Measurements from ENCODE around the gene RAB34. TPM values are rescaled to one million over a fixed set of nuclear protein-coding genes. Genes with fewer than 3 reads are reported as not detected.

RAB34 gene
- total RNA-seq, 2 experiments from 2014 or later, result 0.22 to 0.99 TPM

DNA sequence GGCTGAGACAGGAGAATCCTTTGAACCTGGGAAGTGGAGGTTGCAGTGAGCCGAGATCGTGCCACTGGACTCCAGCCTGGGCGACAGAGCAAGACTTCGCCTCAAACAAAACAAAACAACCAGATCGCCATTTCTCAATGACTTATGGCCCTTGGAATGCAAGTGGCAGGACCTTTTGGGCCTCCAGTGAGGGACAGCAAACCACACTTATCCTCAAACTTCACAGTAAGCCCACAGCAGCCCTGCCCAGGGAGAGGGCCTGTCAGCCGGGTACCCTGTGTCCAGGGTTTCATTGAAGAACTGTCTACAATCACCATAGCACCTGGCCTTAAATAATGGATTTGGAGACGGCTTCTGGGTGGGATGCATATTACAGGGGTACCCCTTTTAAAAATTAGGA, 37.8 kb upstream of the RAB34 start:
- DNase-seq (ENCODE audit: low spot score), result no peak
- no TSS peak for BruUV-seq (replicated peaks)
- peaks cover 4% of the 10 kb centered on the region; the same call in 1 of the 2 replicates for H3K79me2 ChIP-seq (ENCODE audit: insufficient read depth, low read depth, low read length)
- H3K4me3 ChIP-seq (ENCODE audit: low read depth, low read length, poor library complexity, severe bottlenecking), result no peak overlapping the region
- no peaks in the 10 kb centered on the region for H3K9me2 ChIP-seq (ENCODE audit: insufficient read depth, low read length)
- intact Hi-C loops (cut with micrococcal nuclease; ENCODE audit: unreplicated experiment), result no loop called here
- H2AFZ ChIP-seq (ENCODE audit: low read length), result no peak overlapping the region
- H3K27ac ChIP-seq (ENCODE audit: low read depth, low read length, poor library complexity, severe bottlenecking), result no peak overlapping the region
- H3K36me3 ChIP-seq (ENCODE audit: insufficient read depth, low read length), result peaks cover 43% of the 10 kb centered on the region
- ChIA-PET POLR2A (no interaction called here), CTCF (ENCODE audit: unreplicated experiment) (no interaction called here)
- no peak overlapping the region for H3K4me2 ChIP-seq (ENCODE audit: low read length)
- TF ChIP-seq CTCF (conservative IDR thresholded peaks at IDR 0.05; ENCODE audit: low read length) (no peak), EZH2phosphoT487 (IDR thresholded peaks at IDR 0.05; ENCODE audit: borderline replicate concordance, low read depth, low read length) (no peak)
- H3K4me1 ChIP-seq (ENCODE audit: insufficient read depth, low read length, poor library complexity, severe bottlenecking), result peaks cover under 1% of the 10 kb centered on the region
- H4K20me1 ChIP-seq (ENCODE audit: insufficient read depth, low read length), result peaks cover 2% of the 10 kb centered on the region; the same call in 1 of the 2 replicates
- no peaks in the 10 kb centered on the region for H3K9me3 ChIP-seq (ENCODE audit: low read length)

DNA sequence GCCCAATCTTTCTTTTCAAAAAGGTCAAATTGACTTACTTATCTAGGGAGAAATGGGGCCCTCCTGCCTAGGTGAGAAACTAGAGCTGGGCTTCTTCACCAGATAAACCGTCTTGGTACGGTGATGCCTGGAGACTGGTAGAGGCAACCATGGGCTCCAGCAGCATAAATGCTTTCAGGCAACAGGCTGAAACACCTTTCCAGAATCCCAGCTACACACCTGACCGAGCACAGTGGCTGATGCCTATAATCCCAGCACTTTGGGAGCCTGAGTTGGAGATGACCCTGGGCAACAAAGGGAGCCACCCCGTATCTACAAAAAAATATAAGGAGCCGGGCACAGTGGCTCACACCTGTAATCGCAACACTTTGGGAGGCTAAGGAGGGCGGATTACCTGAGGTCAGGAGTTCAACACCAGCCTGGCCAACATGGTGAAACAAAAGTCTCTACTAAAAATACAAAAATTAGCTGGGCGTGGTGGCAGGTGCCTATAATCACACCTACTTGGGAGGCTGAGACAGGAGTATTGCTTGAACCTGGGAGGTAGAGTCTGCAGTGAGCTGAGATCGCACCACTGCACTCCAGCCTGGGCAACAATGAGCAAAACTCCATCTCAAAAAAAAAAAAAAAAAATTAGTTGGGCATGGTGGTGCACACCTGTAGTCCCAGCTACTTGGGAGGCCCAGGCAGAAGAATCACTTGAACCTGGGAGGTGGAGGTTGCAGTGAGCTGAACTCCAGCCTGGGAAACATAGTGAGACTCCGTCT, 34.1 kb upstream of the RAB34 start:
- H2AFZ ChIP-seq (ENCODE audit: low read length), result no peak overlapping the region
- no peaks in the 10 kb centered on the region for H3K9me3 ChIP-seq (ENCODE audit: low read length)
- peaks cover 58% of the 10 kb centered on the region for H3K36me3 ChIP-seq (ENCODE audit: insufficient read depth, low read length)
- intact Hi-C loops (cut with micrococcal nuclease; ENCODE audit: unreplicated experiment), result no loop called here
- H3K79me2 ChIP-seq (ENCODE audit: insufficient read depth, low read depth, low read length), result peaks cover 11% of the 10 kb centered on the region; the same call in 1 of the 2 replicates
- H3K4me3 ChIP-seq (ENCODE audit: low read depth, low read length, poor library complexity, severe bottlenecking), result no peak overlapping the region
- H4K20me1 ChIP-seq (ENCODE audit: insufficient read depth, low read length), result peaks cover 10% of the 10 kb centered on the region
- TF ChIP-seq CTCF (conservative IDR thresholded peaks at IDR 0.05; ENCODE audit: low read length), result no peak
- TF ChIP-seq EZH2phosphoT487 (IDR thresholded peaks at IDR 0.05; ENCODE audit: borderline replicate concordance, low read depth, low read length), result no peak
- no peaks in the 10 kb centered on the region for H3K9me2 ChIP-seq (ENCODE audit: insufficient read depth, low read length)
- no TSS peak for BruUV-seq (replicated peaks)
- POLR2A ChIA-PET, result interaction anchor here (0.5 to 2.1 kb wide), 4 partner anchors 17 to 534 kb away, joined by 4 to 5 read pairs (median 5); partner anchors contain the start of gene RPL23A
- DNase-seq (ENCODE audit: low spot score), result no peak
- no peak overlapping the region for H3K27ac ChIP-seq (ENCODE audit: low read depth, low read length, poor library complexity, severe bottlenecking)
- H3K4me1 ChIP-seq (ENCODE audit: insufficient read depth, low read length, poor library complexity, severe bottlenecking), result peaks cover 19% of the 10 kb centered on the region
- CTCF ChIA-PET (ENCODE audit: unreplicated experiment), result interaction anchor here (0.6 to 3.3 kb wide), 2 partner anchors 24 to 58 kb away, joined by 3 to 27 read pairs; partner anchors contain the start of genes NEK8 and TLCD1
- no peak overlapping the region for H3K4me2 ChIP-seq (ENCODE audit: low read length)
